IPS-11a (cell line): Measurements from ENCODE around the gene CNPY1.
"Not testable (repeated sequence)": the region's sequence is repeated elsewhere in the genome, so short reads cannot be mapped to it uniquely, and the experiment has no call there.

Source experiments
- H3K4me3 ChIP-seq: one replicate; pipeline ENCODE4 v1.5.1; 2013; ENCODE audit warnings: low read depth, low read length, control low read depth

CNPY1 gene

GRCh38 chr7:155534691-155535090 lies 11.7 kb downstream of the CNPY1 start:
- no peak overlapping the region for H3K4me3 ChIP-seq

GRCh38 chr7:155533827-155534690 lies 12.3 kb downstream of the CNPY1 start:
- H3K4me3 ChIP-seq: no peak overlapping the region

- H3K4me3 ChIP-seq: peak overlapping the region; percentile 18
Measured at GRCh38 chr7:155533120-155533826, 13.1 kb downstream of the CNPY1 start.

GRCh38 chr7:155532792-155533119 lies 13.6 kb downstream of the CNPY1 start:
- no peak overlapping the region for H3K4me3 ChIP-seq

GRCh38 chr7:155531681-155532080 lies 14.7 kb downstream of the CNPY1 start:
- no peak overlapping the region for H3K4me3 ChIP-seq

GRCh38 chr7:155530601-155531000 lies 15.8 kb downstream of the CNPY1 start:
- no peak overlapping the region for H3K4me3 ChIP-seq

- no peak overlapping the region for H3K4me3 ChIP-seq
Measured at GRCh38 chr7:155529845-155530244, 16.5 kb downstream of the CNPY1 start.

- no peak overlapping the region for H3K4me3 ChIP-seq
Measured at GRCh38 chr7:155529346-155529745, 17.0 kb downstream of the CNPY1 start.

- no peak overlapping the region for H3K4me3 ChIP-seq
Measured at GRCh38 chr7:155527664-155528063, 18.7 kb downstream of the CNPY1 start.

GRCh38 chr7:155526225-155526624 lies 20.1 kb downstream of the CNPY1 start:
- no peak overlapping the region for H3K4me3 ChIP-seq

GRCh38 chr7:155524018-155524556 lies 22.3 kb downstream of the CNPY1 start:
- H3K4me3 ChIP-seq: no peak overlapping the region

GRCh38 chr7:155523168-155523675 lies 23.1 kb downstream of the CNPY1 start:
- no peak overlapping the region for H3K4me3 ChIP-seq

- H3K4me3 ChIP-seq: no peak overlapping the region
Measured at GRCh38 chr7:155521743-155522398, 24.5 kb downstream of the CNPY1 start.

- H3K4me3 ChIP-seq: no peak overlapping the region
Measured at GRCh38 chr7:155521007-155521742, 25.2 kb downstream of the CNPY1 start.

GRCh38 chr7:155520114-155520513 lies 26.2 kb downstream of the CNPY1 start:
- no peak overlapping the region for H3K4me3 ChIP-seq

- not testable (repeated sequence) for H3K4me3 ChIP-seq
Measured at GRCh38 chr7:155519358-155519757, 27.0 kb downstream of the CNPY1 start.

- H3K4me3 ChIP-seq: no peak overlapping the region
Measured at GRCh38 chr7:155518633-155519032, 27.7 kb downstream of the CNPY1 start.

- no peak overlapping the region for H3K4me3 ChIP-seq
Measured at GRCh38 chr7:155517969-155518368, 28.4 kb downstream of the CNPY1 start.

- H3K4me3 ChIP-seq: no peak overlapping the region
Measured at GRCh38 chr7:155517452-155517851, 28.9 kb downstream of the CNPY1 start.

- H3K4me3 ChIP-seq: no peak overlapping the region
Measured at GRCh38 chr7:155516466-155516865, 29.9 kb downstream of the CNPY1 start.

- H3K4me3 ChIP-seq: no peak overlapping the region
Measured at GRCh38 chr7:155515318-155515717, 31.0 kb downstream of the CNPY1 start.
